HG03108 (cell line): Measurements from ENCODE around the gene CD163.
"Not testable (repeated sequence)": the region's sequence is repeated elsewhere in the genome, so short reads cannot be mapped to it uniquely, and the experiment has no call there.

Experiments
- ATAC-seq: cut with Tn5 transposase; IDR thresholded peaks from one replicate; pipeline ENCODE4 v1.9.1; 2021; ENCODE audit warnings: moderate library complexity; ENCODE audit not compliant: unreplicated experiment

The CD163 gene

DNA sequence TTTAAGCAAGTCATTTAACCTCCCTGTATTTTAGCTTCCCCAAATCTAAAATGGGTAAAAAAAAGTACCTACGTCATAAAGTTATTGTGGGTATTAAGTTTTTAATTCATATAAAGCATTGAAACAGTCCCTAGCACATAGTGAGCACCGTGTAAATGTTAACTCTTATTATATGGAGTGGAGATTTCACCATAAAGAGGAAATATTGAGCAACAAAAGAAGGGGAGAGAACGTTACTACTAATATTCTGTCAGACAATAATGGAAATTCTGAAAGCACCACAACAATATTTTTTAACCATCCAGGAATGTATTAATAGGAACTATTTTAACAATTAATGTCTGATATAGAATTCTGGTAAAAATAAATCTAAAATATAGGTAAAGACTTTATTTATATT lies 51.8 kb downstream of the CD163 start:
- ATAC-seq = no peak

DNA sequence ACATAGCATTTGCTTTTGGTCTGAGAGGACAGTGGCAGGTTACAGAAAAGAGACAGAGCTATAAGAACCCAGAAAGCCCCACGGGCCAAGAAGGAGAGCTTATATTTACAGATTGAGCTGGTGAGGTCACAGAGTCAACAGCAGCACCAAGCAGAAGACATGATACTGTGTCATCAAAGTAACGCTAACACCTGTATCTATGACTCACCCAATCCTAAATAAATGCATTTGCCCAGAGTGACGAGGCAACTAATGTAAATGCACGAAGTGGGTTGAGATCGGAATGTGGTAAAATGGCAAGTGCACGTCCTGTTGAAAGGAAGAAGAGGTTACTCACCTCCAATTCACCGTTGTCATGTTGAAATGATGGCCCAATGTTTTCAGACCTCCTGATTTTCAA lies 52.9 kb downstream of the CD163 start:
- no peak for ATAC-seq

DNA sequence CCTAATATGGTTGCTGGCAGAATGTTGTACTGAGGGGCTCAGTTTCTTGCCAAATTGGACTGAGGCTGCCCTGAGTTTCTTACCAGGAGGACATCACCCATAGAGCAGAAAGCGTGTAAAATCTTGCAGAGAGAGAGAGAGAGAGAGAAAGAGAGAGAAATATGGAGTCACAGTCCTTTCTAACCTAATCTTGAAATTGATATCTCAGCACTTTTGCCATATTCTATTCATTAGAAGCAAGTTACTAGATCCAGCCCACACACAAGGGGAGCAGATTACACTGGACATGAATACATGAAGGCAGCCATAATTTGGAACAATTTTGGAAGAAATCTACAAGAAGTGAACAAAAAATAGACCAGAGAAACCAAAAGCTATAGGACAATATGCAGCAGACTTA lies 55.5 kb downstream of the CD163 start:
- ATAC-seq = no peak

DNA sequence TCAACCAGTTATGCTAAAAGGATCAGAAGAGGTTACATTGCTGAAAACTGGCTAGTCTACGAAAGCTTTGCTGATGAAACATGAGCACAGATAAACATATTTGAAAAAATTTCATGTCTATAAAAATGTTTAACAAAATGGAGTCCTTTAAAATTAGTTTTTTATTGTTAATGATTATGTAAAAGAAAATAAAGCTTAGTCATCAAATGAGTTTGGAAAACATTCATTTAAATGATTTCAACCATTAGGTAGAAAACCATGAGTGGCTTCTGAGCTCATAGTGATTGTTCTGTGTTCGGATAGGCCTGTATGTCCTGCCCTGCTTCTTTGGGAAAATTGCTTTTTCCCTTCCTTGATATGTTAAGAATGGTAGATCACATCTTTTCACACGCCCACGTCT lies 59.0 kb downstream of the CD163 start:
- ATAC-seq = no peak

DNA sequence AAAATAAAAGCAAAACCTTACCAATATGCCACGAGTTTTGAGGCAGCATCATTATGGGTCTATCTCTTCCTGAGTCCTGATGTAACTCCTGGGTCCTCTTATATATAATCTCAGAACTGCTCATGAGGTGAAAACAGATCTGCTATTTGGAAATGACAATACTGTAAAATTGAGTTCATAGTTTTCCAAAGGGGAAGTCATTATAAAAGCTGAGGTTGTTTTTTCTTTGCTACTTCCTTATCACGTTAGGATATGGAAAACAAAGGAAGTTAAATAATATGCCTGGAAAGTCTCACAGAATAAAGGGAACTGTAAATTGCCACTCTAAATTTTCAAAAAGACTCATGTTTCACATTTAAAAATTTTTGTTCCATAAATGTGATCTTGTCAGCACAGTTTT lies 59.5 kb downstream of the CD163 start, which contains the start of gene CD163L1:
Gene CD163L1 (minus strand): TSS at position 78 of the 400 bp plus-strand sequence. CDS start 26 bp downstream, at position 52.
- ATAC-seq = no peak

DNA sequence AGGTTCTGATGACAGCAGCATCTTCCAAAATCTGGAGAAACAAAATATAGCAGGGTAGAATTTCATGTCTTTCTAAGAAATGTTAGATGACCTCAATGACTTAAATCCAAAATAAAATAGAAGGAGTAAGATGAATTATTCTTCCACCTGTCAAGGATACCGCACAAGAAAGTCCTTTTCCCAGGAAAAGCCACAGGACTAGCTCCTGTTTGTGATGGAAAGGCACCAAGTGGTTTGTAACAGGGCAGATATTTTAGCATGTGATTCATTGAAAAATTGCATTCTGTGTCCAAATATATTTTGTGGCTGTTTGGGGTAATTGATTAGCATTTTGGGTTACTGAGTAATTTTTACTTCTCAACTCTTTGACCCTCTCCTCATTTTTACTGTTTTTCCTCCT lies 62.4 kb downstream of the CD163 start:
- ATAC-seq = no peak

DNA sequence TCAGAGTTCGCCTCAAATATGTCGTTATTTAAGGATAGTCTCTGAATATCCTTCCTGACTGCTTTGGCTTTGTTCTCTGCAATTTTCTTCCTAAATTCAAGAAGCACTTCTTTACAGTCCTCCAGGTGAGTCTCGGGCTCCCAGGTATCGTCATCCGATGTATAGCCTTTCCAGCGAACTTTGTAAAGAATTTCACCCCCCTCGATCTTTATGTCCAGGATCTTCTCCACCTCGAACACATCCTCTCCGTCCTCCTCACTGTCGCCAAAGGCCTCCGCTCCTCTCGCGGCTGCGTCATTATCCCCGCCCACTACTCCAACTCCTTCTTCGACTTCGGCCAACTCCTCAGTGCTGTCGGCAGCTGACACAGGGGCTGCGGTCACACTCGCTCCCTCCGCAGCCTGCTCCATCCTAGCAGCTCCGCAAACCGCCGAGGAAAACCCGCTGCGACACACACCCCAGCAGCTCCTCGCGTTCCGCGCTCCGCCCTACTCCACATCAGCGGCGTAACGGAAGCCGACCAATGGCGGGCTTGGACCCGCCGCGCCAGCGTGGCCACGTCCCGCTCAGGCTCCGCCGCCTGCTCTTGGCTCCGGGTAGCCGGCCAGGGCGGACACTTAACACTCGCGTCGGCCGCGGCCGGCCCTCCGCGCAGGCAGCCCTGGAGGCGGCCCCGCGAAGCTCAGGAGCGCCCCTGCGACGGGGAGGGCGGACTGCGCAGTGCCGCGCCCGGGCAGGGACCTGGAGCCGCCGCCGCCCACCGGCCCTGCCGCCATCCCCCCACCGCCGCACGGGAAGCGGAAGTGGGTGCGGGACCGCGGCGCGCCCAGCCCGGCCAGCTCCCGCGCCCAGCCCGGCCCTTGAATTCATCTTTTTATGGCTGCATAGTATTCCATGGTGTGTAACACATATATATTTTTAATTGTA lies 63.7 kb downstream of the CD163 start:
- ATAC-seq = no peak

DNA sequence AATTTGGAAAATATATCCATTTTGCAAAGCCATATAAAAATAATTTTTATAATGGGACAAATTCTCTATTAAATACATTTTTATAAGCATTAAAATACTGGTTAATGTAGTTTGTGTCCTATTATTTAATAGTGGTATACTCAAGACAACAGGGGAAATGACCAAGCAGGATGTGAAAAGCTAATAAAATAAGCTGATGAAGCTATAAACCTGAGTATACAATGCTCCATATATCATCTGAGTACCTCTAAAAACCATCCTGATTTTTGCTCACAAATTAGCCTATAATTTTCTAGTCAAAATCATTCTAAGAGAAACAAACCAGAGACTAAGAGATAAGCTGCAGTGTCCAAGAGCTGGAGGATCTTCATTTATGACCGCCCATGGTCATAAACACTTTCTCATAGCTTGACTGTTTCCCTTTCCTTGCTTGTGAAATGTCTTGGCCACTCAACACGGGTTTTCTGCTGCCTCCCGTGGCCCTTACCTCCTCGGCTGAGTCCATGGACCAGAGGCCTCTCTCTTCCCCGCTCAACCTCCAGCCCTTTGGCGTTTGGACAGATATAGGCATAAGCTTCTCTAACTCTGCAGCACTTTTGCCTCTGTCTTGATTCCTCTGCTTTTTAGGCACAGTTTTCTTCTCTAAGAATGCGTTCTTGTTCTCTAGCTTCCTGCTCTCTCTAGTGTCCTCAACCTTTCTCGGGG lies 65.1 kb downstream of the CD163 start:
- ATAC-seq = not testable (repeated sequence)

DNA sequence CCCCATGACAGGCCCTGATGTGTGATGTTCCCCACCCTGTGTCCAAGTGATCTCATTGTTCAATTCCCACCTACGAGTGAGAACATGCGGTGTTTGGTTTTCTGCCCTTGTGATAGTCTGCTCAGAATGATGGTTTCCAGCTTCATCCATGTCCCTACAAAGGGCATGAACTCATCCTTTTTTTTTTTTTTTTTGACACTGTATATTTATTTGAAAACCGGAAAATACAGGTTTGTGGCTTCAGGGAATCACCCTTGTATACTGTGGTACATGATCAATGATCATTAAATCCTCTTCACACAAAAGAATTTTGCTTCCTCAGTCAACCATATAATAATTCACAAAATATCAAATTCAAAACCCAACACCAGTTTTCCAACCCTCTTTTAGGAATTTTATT lies 66.1 kb downstream of the CD163 start:
- ATAC-seq = not testable (repeated sequence)

DNA sequence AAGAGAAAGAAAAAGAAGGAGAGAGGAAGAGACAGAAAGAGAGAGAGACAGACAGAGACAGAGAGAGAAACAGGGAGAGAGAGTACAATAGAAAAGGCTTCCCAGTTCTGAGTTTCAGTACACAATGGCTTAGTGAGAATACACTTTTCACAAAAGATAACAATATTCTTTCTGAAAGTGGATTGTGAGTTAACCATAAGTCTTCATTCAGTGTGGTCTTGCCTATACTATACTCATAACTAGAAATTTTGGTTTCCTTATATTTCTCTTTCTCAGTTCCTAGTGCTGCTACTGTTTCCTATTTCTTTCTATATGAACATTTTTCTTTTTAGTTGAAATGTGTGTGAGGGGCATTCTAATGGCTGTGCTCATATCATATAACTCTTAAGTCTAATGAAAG lies 68.9 kb downstream of the CD163 start:
- ATAC-seq = no peak

DNA sequence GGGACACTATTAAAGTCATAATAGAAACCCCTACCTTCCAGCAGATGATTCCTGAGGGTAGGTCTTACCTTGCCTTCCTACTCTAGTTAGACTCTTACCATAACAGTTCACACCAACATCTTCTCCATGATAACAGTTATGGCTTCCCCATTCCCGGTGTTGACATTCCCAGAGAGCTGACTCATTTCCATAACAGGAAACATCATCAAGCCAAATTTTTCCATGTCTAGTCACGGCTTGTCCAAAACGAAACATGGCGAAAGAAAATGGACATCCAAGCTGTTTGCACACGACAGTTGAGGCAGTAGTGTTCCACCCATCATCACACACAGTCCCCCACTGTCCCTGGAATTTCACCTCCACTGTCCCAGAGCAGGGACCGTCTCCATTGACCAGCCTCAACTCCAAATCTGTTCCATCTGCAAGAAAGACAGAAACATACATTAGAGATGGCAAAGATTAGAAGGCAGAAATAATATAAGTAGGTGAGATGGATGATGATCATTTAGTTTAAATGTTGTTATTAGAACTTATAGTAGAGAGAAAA lies 70.2 kb downstream of the CD163 start:
- ATAC-seq = no peak

DNA sequence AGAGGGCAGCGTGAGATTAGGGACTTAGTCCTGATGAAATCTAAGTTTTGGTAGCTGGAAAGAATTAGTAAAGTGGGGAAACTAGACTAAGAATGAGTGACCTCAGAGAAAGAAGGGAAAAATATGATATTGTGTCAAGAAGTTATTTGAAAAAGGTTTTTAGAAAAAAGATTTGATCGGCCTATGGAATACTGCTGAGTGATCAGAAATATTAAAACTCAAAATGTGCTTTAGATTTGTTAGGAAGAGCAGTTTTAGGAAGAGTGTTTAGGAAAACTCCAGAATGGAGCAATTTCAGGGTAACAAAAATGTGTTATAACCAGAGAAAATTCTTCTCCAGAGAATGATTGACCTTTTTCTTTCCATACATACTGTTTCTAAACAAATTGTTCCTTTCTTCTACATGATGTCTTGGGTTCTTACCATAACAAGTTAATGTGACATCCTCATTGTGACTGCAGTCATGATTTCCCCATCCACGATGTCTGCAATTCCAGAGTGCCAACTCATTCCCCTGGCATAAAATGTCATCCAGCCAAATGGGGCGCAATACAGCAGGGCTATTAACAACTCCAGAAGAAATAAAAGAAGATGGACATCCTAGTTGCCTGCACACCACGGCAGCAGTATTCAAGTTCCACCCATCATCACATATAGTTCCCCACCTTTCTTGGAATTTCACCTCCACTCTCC lies 71.4 kb downstream of the CD163 start:
- ATAC-seq = no peak
